Right renal cortex interstitium (tissue), 3 donors: ENCODE data around the gene PDE7B. TPM values are rescaled to one million over a fixed set of nuclear protein-coding genes. Genes with fewer than 3 reads are reported as not detected.

Experiments
- DNase-seq, 3 donors: peaks; one replicate each; pipeline ENCODE4 v3.0.0-alpha.2; 2013; ENCODE audit warnings: low read depth in 3 of 3, low spot score in 2 of 3
- polyA plus RNA-seq, 3 donors: library from polyadenylated mRNA; unstranded; fragments of 120-200 nt; gene quantifications; one replicate each; pipeline ENCODE4 v1.2.1, GENCODE V29; 2013; ENCODE audit not compliant: insufficient read length in 3 of 3

The PDE7B gene
- polyA plus RNA-seq, 3 donors = 8.3 to 9.2 (median 8.7) TPM

DNA sequence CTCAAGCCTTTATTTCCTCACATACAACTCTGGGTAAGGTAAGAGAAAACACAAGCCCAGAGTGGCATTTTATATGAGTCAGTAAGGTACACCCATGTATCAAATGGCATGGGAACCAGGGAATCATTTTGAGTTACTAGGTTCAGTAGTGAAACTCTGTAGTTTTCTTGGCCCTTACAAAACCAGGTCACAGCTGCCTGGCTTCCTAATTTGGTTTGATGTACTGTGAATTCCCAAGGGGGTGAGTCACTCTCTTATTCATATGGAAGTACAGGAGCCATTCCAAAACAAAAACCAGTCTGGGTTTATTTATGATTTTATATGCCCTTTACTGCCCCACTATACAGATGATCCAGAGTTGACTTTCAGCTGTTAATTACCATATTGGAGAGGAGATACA, 70.7 kb downstream of the PDE7B start:
- no peak for DNase-seq

DNA sequence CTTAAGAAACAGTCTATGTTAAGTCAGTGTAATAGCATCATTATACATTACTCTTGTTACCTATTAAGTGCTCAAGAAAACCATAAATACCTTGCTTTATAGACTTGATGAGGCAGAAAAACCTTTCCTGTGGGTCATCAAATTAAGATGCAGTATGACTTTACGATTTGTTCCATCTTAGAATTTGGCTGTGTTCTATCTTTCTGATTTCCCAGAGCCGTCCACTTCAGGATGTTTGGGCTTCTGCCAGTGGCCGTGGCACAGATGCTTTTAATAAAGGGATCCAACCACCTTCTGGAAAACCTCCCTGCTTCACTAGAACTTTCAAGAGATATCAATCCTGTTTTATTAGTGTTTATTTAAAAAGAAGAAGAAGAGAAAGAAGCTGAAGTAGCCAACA, 71.2 kb downstream of the PDE7B start:
- DNase-seq = no peak

DNA sequence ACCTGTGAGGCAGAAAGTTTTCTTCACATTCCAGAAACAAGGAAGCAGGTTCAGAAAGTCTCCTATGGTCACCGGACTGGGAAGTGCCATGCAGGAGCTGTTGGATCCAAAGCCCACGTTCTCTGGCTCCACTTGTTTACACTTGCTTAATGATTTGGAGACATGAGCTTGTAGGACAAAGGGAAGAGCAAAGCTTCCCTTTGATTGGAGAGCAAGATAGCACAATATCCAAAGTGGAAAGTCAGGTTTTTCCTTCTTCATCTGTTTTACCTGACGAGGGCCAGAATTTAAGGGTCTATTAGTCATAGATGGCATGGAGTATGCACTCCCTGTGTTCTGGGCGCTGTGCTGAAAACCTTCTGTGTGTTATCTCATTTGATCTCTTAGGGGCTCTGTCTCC, 81.2 kb downstream of the PDE7B start:
- DNase-seq = no peak

DNA sequence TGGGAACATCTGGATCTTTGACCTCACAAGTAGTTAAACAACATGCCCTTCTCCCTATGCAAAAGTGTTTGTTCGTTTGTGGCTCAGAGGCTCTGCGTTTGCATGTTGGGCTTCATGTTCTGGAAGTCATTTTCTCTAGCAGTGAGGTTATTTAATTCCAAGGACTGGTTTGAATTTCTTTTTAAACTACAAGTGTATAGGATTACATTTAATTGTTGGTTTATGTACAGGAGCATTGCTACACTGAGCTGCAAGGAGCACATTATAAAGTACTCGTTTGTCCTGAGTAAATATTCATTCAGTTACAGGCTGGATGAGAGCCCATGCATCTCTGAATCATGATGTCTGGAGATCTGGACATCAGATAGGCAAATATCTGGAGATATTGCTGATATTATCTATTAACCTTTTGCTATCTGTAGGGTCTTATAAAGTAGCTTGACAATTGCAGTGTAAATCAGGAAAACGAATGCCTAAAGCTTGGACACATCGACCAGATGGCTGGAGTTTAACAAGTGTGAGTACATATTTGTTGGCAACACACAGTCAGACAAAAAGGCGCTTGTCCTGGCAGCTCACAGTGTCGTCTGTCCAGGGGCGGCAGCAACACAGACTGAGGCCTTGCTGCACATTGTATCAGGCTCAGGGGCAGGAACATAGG, 84.6 kb downstream of the PDE7B start:
- no peak for DNase-seq

DNA sequence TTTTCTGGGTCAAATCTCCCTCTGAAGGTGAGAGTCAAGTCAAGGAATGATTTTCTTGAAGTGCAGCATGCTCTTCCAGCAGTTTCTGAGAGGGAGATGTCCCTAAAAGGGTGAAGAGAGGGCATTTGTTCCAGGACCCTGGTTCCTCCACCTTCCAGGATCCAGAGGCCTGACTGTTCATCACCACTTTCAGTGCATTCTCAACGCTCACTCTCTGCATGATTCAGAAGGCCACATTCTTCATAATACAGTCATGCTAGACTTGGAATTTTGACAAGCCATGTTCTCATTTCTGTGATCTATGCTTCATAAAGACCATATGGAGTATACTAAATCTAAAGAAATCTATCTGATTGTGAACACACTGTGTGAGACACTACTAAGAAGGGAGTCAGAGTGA, 85.1 kb downstream of the PDE7B start:
- no peak for DNase-seq

DNA sequence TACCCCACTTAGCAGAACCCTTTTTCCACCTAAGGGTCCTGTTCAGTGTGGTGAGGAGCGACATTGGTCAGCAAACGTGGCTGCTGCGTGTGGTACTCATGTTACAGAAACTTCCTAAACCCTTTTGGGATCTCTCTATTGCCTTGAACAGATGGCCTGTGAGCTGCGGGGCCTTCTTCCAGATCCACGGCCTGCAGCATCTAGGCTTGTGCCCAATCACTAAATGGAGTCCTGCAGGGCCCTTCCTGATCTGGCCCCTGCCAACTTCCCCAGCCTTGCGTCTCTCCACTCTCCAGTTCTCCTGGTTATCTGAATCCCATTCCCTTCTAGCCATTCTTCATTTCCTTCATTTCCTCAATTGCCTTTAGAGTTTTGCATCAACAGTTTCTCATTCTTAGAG, 85.6 kb downstream of the PDE7B start:
- DNase-seq = no peak

DNA sequence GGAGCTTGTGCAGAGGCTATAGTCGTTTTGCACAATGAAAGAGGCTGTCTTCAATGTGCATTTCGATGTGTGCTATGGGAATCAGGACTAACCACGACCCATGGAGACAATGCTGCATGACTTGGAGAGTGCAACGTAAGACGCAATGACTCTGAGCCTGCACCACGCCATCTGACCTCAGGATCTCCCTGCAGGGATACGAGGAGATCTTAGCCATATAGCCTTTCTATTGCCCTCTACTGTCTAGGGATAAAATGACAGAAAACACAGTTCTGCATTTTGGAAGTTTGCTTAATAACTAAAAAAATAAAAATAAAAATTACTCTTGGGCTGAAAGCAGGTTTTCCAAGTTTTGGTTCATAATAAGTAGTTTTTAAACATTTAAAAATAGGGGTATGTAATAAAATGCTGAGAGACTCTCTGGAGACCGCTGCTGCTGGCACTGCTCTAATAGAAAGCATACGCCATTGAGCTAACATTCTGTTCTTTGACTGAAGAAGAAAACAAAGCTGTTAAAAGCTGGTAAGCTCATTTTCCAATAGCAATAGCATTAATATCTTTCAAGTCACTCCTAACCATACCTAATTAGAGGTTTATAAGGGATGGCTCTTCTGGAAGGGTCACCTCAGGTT, 87.2 kb downstream of the PDE7B start:
- no peak for DNase-seq

DNA sequence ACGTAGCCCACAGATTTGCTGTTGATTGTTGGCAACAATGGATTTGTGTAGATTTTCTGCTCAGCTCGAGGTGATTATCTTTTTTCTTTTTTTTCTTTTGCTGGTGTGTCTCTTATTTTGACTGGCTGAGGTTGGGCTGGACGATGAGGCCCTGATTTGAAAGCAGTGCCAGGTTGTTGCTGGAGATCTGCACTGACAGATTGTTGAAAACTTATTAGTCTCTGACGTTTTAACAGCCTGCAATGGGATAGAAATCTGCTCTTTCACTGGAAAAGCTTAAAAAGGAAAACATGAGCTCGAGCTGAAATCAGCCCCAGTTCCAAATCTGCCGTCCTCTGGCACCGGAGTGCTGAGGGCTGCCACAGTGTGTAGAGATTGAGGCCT, 87.7 kb downstream of the PDE7B start:
- DNase-seq = no peak

DNA sequence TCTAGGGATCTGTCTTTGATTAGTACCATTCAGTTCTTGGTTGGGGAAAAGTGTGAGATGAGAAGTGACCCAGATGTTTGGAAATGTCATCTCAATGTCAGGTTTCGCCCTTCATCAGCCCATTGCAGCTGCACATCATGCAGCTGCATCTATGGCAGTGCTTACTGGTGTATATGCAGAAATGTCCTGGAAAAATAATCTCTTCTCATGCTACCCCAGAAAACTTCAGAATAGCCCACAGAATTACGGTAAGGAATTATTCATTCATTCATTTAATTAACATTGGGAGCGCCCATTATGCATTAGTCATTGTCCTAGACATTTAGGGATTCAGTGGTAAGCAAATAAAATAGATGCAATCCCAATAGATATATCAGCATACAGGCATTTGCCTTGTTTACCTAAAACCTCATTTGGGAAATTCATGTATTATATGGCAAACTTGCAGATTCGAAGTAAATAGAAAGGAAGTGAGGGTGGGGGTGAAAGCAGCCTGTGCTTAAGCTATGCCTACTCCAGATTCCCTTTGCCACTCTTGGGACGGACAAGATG, 89.2 kb downstream of the PDE7B start:
- no peak for DNase-seq

DNA sequence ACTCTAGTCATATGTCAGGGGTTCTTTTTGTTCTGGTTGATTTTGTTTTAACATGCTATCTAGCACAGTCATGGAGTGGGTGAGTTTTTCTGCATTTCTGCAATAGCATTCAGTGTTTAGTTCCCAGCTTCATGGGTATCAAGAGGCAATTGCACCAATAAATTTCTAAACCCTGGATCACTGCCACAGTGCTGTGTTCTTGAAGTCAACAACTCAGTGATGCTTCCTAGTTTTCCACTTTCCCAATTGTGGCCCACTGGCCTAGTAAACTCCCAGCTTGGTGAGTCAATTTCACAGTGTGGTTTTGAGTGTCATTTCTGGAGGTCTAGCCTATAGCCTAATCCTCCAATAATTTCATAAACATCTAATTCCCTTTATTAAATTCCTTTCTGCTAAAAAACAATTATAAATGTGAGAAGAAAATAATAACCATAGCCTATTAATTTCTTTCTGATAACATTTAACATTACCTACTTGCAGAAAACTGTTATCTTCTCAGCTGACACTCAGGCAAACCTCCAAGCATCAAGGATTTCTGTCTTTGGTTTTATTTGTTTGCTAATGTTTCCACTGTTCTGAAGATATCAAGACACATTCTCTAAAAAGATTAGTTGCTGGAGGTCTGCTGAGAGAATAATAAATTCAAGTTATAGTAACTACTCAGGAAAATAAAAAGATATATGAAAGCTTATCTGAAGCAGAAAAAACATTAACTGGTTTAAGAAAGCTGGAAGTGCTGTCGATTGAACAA, 89.9 kb downstream of the PDE7B start:
- no peak for DNase-seq

DNA sequence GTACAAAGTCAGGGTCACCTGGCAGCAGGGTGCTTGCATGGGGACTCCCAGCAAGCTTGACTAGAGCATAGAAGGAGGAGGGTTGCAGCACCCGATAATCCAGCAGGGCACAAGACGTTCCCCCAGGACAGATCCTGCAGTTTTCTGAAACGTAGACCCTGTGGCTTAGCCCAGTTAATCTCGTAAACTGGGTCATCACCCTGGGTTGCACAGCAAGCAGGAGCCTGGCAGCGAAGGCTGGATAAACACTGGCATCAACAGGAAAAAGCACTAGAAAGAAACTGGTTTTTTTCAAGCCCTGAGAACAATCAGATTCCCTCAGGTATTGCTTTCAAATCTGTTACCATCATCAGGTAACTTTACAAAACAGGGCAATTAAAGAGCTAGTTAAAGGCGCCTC, 92.6 kb downstream of the PDE7B start:
- no peak for DNase-seq

DNA sequence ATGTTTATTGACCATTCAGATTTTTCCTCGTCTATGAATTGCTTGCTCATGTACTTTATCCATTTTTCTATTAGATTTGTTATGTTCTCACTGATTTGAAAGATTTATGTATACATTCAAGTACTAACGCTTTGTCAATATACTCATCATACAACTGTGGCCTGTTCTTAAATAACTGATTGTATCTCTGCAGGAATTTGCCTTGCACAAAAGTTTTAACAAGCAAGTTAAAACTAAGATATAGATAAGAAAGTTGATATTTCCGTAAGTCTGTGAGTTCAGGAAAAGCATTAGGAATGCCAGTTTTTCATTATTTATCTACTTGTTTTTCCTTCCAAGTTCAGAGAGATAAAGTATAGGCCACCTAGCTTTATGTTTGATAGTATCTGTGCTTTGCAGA, 95.2 kb downstream of the PDE7B start:
- no peak for DNase-seq

DNA sequence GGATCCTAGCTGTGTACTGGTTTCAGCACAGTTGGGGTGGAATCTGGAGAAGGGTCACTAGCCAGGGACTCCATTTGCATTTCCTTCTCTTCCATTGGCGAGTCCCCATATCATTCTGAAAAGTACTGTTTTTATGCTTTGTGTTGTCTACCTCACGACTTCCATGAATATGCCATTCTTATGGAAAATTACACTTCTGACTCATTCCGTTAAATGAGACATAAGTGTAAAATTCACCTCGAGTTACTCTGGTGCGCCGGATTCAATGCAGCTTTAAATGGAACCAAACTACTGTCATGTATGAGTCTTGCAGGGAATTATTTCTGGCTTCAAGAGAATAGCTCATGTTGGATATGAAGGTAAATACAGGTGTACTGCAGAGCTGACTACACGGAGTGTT, 99.2 kb downstream of the PDE7B start:
- DNase-seq = no peak

DNA sequence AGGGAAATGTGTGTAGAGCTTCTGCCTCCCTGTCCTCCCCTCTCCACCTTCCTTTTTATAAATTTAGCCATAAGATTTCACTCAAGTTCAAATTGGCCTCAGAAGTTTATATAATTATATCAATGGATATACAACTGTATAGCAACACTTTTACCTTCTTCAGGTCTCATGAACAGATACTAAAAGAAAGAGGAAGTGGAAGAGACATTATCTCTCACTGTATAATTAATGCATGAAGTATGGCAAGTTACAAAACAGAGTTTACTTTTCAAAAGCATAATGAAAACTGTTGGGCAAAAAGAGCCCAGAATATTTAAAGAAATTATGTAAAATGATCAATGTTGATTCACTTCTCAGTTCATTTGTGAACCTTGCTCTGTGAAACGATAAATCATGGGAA, 99.7 kb downstream of the PDE7B start:
- no peak for DNase-seq

DNA sequence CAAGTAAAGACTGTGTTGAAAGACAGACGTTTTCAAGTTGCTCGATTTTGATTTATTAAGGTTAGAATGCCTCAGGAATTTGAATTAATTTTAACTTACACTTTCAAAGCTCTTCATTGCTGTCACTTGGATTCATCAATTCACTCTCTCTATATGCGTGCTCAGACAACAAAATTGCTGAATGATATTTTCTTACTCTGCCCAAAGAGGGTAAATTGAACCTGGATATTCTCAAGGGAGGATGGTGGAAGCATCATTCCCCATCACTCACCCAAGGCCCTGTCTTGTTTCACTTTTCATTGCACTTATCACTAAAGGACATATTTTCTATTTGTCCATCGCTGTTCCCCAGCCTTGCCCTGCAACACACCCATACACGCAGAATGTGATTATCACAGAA, 102.3 kb downstream of the PDE7B start:
- DNase-seq = no peak

DNA sequence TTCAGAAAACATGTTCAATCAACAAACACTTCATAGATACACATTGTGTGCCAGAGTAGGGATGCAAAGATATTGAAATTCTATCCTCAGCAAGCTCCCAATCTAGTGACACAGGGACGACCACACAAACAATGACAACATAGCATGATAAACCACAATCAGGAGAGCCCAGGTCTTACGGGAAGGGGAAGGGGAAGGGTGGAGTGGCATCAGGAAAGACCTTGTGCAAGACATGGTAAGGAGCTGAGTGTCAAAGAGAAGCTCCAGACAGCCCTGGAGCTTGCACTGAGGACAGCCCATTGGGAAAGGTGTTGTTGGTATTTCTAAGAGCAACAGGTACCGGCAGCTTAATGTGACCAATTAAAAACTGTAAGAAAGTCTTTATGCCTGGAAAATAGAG, 103.6 kb downstream of the PDE7B start:
- no peak for DNase-seq

DNA sequence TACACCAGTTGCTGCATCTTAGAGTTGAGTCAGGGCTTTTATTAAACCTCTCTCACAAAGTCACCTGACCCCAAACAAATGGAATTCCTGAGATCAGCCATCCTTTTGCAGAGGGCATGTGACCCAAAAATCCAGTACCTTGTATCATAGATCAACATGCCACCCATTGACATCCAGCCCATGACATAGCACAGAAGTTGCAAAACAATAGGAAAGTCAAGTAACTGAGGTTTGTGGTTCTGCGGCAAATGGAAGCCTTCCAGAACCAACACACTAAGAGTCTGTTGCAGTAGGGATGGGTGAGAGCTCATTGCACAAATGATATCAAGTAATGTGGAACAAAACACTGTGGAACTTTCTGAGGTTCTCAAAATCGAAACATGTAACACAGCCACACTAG, 111.2 kb downstream of the PDE7B start:
- DNase-seq = no peak

DNA sequence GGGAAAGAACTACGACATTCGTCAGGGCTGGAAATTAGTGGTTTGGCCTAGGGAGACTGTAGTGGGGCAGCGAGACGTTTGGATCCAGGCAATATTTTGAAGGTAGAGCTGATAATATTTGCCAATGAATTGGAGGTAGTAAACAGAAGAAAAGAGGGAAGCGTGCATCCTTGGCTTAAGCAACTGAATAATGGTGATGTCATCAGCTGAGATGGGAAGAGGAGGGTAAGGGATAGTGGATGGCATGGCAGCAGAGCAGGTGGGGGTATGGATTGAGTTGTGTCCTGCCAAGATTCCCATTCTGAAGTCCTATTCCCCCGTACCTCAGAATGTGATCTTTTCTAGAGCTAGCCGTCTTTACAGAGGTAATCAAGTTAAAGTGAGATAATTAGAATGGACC, 119.2 kb downstream of the PDE7B start:
- DNase-seq = no peak

DNA sequence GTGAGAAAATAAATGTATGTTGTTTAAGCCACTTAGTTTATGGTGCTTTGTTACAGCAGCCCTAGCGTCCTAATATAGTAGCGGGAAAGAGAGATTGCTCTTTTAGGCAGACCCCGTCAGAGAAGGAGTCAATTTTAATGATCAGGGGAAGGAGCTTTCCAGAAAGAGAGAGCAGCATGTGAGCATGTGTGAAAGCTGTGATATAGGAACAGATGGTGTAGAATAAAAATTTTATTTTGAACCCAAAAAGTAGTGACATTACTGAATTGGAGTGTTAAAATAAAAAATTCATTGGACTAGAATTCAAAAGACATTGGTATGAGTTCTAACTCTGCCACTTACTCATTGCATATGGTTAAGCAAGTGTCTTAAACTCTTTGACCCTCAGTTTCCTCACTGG, 119.8 kb downstream of the PDE7B start:
- no peak for DNase-seq

DNA sequence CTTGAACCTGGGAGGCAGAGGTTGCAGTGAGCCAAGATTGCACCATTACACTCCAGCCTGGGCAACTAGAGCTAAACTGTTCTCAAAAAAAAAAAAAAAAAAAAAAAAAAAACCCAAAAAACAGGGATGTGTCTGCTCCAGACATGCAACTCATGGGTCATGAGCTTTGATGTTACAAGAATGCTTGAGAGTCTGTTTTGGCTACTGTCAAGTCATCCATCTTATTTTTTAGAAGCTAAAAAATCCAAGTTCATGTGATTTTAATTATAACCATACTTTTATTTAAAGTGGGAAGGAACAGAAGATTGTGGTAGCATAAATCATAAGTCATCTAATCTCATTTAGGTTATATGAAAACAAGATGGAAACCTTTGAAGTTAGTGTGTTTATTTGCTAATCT, 120.6 kb downstream of the PDE7B start:
- DNase-seq = no peak

DNA sequence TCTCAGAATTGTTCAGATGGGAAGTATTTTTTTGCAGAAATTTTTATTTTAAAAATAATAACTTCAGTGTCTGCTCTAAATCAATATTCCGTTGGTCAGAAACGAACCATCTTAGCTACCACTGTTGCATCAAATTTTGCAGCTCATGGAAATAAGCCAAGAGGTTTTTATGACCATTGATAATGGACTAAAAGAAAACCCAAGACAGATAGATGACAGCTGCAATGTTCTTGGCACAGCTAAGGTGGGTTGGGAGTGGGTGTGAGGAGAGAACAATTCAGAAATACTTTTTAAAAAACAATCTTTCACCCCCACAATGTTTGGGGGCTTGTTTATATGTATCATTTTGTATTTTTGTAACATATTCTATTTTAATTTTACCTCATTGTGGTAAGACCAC, 121.1 kb downstream of the PDE7B start:
- no peak for DNase-seq

DNA sequence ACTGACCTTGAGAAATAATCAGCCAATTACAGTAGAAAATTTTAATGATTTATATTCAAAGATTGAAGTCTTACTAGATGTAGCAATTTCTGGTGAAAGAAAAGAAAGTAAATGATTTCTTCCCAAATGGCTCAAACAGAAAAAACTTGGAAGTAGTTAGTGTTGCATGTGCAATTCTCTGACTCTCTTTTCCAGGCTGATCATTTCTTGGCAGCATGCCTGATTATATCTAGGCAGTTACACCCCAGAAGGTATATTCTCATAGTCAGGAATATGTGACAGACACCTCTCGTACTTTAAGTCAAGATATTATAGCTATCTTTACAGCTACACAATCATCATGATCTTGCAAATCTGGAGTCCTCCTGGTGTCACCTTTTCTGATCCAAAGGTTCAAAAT, 122.9 kb downstream of the PDE7B start:
- DNase-seq = no peak
